GM12874 (cell line): ENCODE data around the gene EFCAB10.

Source experiments
- TF ChIP-seq, protein P1 (sequence below): IDR thresholded peaks from 2 replicates; pipeline ENCODE4 v1.5.1; 2011; ENCODE audit warnings: low read depth, mild to moderate bottlenecking, control low read depth, low read length, moderate library complexity; ENCODE audit not compliant: insufficient read depth

The EFCAB10 gene, protein sequence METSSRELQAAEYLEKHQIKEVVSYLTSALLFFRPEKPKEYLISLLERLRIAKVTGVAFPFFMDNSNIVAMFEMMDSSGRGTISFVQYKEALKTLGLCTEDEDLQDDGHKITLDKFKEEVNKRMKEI

DNA sequence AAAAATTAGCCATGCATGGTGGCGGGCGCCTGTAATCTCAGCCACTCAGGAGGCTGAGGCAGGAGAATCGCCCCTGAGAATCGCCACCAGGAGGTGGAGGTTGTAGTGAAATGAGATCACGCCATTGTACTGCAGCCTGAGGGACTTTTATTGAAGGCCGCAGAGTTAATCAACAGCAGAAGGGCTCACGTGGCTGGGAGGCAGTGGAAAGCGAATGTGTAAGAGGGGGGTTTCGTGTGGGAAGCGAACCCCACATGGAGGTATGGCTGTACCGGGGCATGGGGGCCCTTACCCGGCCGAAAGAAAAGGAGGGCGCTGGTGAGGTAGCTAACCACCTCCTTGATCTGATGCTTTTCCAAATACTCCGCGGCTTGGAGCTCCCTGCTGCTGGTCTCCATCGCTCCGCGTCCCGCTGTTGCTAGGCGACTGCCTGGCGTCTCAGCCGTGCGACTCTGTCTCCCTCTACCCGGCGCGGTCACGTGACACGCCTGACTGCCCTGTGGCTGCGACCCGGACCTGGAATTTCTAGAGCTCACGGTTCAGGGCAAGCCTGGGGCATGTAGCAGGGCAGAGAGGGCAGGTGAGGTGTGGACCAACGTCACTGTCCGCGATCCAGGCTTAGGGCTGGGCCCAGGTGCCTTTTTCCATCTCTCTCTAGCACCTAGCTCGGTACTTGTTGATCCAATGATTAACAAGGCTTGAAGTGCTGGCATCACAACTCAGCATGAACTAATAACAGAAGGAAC is at the start of gene EFCAB10:
TSS of gene EFCAB10 (minus strand) at position 428 of the 746 bp plus-strand sequence. CDS start at position 398, 30 bp downstream.
- TF ChIP-seq, protein P1, sequence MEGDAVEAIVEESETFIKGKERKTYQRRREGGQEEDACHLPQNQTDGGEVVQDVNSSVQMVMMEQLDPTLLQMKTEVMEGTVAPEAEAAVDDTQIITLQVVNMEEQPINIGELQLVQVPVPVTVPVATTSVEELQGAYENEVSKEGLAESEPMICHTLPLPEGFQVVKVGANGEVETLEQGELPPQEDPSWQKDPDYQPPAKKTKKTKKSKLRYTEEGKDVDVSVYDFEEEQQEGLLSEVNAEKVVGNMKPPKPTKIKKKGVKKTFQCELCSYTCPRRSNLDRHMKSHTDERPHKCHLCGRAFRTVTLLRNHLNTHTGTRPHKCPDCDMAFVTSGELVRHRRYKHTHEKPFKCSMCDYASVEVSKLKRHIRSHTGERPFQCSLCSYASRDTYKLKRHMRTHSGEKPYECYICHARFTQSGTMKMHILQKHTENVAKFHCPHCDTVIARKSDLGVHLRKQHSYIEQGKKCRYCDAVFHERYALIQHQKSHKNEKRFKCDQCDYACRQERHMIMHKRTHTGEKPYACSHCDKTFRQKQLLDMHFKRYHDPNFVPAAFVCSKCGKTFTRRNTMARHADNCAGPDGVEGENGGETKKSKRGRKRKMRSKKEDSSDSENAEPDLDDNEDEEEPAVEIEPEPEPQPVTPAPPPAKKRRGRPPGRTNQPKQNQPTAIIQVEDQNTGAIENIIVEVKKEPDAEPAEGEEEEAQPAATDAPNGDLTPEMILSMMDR: no peak

DNA sequence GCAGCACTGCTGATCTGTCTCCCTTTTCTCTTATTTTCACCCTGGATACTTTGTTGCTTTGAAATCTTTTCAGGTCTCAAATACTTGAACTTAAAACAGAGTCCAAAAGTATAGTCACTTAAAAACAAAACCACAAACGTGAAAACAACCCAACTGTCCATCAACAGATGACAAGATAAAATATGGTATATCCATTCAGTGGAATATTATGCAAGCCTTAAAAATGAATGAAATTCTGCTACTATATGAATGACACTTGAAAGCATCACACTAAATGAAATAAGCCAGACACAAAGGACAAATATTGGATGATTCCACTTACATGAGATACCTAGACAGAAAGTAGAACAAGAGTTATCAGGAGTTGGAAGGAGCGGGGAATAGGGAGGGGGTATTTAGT is 44.7 kb upstream of the EFCAB10 start:
- TF ChIP-seq, protein P1: no peak

DNA sequence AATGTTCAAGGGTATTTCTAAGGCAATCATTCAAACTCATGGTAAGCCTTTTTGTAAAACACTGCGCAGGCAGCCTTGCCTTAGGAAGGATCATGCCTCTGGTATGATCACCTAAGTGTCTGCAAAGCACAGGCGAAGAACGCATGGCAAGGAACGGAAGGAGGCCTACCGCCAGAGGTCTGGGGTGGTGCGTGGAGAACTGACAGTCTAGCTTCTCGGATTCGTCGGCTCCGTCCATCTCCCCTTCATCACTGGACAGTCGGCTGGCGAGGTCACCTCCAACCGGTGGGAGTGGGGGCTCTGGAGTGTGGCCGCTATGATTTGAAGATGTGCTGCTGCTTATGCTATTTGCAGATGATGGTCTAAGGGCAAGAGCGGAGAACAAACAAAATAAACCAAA is 42.6 kb upstream of the EFCAB10 start:
- TF ChIP-seq, protein P1: no peak

DNA sequence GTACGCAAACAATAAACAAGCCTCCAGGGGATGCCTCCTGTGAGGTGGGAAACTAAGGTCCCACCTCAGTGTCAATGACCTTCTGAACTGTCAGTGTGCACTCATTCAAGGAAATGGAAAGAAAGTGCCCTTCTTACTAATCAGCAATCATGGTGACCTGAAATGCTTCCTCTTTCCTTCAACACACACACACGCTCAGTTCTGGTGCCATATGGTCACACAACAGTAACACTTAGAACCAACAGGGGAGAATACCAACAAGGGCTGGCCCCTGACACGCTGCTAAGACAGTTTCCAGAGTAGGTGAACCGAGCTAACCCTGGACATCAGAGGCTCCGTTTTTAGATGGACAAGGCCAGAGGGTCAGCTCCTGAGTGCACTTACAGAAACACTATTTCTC is 42.1 kb upstream of the EFCAB10 start:
- TF ChIP-seq, protein P1: no peak

DNA sequence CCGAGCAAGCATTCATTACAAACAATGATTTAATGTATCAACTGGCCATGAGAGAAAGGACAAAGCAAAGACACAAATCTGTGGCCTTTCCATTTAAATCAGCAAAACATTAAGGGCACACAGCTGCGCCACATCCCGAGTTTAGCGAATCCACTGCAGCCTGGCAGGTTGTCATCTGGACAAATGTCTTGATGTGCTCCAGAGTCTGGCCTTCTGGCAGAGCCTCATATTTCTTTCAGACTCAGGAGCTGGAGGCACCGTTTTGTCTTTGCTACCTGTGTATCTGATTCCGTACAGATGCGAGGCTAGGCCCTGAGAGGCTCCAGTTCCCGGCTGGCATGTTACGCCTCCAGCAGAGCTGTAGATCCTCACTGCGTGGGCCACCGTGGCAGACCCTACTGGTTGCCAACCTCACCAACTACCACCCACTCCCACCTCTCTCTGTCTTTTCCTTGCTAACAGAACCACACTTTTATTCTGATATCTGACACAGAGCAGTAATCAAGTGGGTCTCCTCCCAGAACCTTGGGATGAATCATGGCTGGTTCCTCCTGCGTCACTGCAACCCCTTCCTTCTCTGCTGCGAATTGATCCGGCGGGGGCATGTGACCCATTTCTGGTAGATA is 40.9 kb upstream of the EFCAB10 start:
- TF ChIP-seq, protein P1: no peak

DNA sequence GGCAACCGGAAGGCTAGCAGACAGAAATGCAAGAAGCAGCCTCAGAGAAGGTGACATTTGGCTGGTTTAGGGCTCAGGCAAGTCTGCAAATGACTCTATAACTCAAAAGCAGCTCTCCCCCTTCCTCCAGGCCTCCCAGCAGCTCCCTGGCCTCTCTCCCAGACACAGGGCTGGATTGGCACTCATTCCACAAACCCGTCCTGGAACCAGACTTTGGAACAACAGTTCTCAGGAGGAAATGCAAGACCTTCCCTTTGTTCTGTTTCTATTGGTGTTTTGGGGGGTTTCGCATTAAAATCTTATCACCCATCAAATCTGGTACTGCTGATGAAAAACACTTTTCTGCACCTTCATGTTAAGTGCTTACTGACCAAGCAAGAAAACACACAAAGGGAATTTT is 40.3 kb upstream of the EFCAB10 start:
- TF ChIP-seq, protein P1: no peak

DNA sequence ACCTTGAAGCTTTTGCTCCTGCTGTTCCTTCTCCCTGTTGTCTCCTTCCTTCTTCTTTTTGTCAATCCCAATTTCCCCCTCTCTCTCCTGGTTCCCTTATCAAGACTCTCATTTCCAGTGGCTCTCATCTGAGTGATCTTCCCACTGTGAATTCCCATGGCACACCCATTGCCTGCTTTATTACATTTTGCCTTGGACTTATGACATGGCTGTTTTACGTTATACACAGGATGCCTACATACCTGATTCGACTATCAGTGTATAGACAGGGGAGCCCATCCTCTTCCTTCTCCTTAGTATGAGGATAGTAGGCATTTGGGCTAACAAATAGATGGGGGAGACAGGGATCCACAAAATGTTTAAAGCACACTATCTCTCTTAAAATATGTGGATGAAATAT is 39.9 kb upstream of the EFCAB10 start:
- TF ChIP-seq, protein P1: no peak
